NCI-H524 (cell line): ENCODE measurements around the gene PTGS2.
"Not testable (repeated sequence)": the region's sequence is repeated elsewhere in the genome, so short reads cannot be mapped to it uniquely, and the experiment has no call there.

ENCODE experiments used
- DNase-seq, 2 experiments: peaks; one replicate each; lab custom pipeline; 2025; lab: John Stamatoyannopoulos, UW

Gene PTGS2

DNA sequence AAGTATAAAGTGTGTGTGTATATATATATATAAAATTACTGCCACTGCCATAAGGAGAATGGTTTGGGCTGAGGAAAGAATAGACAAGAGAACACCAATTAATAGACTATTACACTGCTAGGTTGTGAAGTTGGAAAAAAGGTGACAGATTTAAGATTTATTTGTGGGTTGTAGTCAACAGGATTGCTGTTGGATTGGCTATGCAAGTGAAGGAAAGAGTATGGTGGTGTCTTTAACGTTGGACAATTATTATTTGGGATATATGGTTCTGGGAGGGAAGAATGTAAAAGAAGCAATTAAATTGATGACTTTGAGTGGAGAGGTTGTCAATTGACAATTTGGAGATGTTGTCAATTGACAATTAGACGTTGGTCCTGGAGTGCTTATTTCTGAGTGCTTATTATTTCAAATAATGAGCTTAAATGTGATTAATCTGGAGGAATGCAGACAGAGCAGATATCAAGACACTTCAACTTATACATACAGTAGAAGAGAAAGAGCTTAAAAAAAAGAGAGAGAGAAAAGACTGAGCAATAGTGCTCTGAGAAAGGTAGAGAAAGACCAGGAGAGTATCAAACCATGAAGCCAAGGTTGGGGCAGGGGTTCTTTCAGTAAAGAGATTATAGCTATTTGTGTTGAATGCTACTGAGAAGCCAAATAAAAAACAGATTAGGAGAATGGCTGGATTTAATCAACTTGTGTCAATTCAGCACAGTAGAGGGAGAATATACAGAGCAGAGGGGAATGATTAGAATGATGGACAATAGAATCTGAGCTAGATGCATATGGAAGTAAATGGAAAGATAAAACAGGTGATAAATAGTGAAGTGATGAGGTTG, 9.7 kb downstream of the PTGS2 start:
- DNase-seq = no peak

- not testable (repeated sequence) for DNase-seq
Observed at GRCh38 chr1:186669784-186670183, 10.4 kb downstream of the PTGS2 start.

GRCh38 chr1:186664217-186664616, 16.0 kb downstream of the PTGS2 start:
- DNase-seq = not testable (repeated sequence)

DNA sequence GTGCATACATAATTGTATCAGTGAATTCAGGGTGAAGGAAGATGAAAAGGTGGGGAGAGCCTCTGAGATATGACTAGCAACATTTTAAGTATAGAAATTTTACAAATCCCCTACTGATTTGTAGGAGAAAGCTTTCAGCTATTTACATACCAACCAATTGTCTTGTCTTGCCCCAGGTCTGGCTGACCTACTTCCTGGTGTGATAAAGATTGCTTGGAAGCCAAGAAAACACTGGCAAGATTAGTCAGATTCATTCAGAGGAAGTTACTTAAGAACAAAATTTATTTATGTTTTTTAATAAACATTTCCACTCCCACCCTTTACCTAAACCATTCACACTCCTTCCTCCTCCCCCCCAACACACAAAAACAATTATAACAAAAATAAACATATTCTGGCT, 17.5 kb downstream of the PTGS2 start:
- no peak for DNase-seq

GRCh38 chr1:186659890-186660341, 20.3 kb downstream of the PTGS2 start:
- DNase-seq = no peak

- DNase-seq = no peak
Observed at GRCh38 chr1:186658999-186659398, 21.2 kb downstream of the PTGS2 start.

GRCh38 chr1:186657481-186657880, 22.7 kb downstream of the PTGS2 start:
- DNase-seq = no peak

DNA sequence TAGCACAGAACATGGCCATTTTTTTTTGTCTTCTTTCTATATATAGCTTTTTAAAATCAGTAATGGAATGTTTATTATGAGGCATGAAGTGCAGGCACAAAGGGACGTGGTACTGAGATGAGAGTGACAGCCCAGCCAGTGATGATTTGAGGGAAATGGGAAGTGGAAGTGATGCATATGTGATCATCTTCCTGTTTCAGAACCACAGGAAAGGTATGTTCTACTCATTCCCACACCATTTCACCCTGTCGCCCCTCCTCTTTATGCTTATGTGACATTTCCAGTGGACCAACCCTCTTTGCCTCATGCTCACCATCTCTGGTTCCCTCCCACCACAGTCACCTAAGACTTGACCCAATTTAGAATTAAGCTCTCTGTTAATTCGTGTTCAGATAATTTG, 24.3 kb downstream of the PTGS2 start:
- DNase-seq = no peak

GRCh38 chr1:186654741-186655140, 25.5 kb downstream of the PTGS2 start:
- no peak for DNase-seq

GRCh38 chr1:186653312-186653711, 26.9 kb downstream of the PTGS2 start:
- no peak for DNase-seq

DNA sequence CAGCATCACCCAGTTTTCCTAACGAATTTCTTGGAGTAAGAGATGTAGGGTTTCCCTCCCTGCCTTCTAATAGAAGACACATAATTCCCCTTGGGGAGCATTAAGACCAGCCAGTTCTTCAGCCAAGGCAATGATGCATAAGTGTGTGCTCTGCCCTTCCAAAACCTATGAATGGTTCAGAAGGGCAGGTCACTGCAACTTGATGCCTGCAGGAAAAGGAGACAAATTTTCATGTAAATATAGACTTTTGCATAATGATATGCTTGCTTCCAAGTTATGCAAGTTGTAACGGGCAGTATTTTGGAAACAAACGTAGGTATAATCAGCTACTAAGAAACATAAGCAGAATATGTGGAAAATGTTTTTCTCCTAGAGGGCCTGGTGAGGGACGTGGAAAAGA, 31.6 kb downstream of the PTGS2 start:
- no peak for DNase-seq

DNA sequence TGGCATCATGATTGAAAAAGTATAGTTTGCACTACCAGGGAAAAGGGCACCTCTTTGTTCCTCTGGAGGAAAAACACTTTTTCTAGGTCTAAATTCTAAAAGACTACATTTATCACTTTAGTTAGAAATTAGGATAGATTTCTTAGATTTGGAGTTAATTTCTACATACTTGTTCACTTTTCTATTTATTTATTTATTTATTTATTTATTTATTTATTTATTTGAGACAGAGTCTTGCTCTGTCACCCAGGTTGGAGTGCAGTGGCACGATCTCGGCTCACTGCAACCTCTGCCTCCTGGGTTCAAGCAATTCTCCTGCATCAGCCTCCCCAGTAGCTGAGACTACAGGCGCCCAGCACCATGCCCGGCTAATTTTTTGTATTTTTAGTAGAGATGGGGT, 32.2 kb downstream of the PTGS2 start:
- DNase-seq = not testable (repeated sequence)

GRCh38 chr1:186643614-186644013, 36.6 kb downstream of the PTGS2 start:
- no peak for DNase-seq

GRCh38 chr1:186637567-186637966, 42.7 kb downstream of the PTGS2 start:
- DNase-seq = not testable (repeated sequence)

GRCh38 chr1:186636786-186637185, 43.4 kb downstream of the PTGS2 start:
- no peak for DNase-seq

- DNase-seq = no peak
Observed at GRCh38 chr1:186634511-186634910, 45.7 kb downstream of the PTGS2 start.

DNA sequence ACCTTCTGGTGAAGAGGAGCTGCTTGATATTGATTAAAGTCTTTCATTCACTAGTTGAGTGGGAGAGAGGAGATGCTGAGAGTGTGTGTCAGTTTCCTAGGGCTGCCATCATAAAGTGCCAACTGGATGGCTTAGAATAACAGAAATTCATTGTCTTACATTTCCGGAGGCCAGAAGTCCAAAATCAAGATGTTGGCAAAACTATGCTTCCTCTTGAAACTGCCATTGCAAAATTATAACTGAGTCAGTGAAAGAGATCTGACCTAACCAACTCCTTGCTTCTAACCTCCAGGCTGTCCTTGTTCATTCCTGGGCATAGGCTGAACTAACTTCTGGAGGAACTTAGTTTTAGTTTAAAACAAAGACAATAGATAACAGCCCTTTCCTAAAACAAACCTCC, 47.1 kb downstream of the PTGS2 start:
- no peak for DNase-seq

GRCh38 chr1:186629341-186629740, 50.9 kb downstream of the PTGS2 start:
- DNase-seq = no peak

DNA sequence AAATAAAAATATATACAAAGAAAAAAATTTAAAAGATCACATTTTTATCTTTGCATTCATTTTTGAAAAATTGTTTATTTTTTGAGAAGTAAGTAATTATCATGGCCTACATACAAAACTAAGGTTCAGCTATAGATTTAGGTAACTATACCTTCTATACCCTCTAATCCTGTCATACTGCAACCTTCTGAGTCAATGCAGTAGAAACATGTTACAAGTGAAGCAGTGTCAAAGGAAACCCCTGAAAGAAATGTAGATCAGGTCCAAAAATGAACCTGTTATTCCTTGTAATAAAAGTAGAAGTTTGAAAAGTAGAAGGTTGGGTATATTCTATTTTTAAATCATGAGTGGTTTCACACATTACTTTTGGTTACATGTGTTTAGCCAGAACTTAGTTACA, 51.3 kb downstream of the PTGS2 start:
- DNase-seq = no peak

- no peak for DNase-seq
Observed at GRCh38 chr1:186627019-186627418, 53.2 kb downstream of the PTGS2 start.

DNA sequence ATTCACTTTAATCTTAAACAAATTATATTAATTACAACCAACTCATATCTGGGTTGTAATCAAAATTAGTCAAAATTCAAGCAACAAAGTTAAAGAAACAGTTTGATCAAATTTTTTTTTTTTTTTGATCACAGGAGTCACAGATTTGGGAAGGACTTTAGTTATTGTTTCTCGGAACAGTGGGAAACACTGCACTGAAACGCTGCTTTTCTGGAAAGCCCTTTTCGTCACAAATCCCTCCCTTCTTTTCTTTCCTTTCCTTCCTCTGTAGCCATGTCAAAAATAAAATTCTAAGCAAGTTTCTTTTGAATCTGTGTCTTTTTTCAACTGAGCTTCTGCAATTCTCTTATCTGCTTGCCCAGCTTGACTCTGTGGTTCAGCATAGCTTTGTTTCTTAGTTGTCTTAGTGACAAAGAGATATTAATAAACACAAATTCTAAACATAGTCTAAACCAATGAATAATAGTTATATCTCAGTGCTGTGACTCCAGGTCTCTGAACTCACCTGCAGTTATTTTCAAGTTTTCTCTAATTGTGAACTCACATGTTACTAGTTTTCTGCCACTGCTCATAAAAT, 53.8 kb downstream of the PTGS2 start:
- DNase-seq = no peak

DNA sequence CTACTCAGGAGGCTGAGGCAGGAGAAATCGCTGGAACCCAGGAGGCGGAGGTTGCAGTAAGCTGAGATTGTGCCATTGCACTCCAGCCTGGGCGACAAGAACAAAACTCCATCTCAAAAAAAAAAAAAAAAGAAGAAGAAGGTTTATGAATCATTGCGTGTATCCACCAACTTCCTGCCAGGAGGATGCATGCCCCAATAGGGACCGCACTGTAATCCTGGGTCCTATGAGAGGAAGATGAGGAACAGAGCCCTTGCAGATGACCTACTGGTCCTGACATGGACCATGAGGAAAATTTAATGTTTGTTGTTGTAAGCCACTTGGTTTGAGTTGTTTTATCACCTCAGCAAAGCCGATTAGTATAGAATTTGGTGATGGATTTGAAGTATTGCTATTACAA, 56.7 kb downstream of the PTGS2 start:
- DNase-seq = no peak
